CD8-positive, alpha-beta memory T cell (primary cell): ENCODE results near the gene TPPP3. TPM values are rescaled to one million over a fixed set of nuclear protein-coding genes. Genes with fewer than 3 reads are reported as not detected.
A peak's percentile ranks its signal among the peaks of the same experiment; 100 is the strongest.
"Not testable (repeated sequence)": the region's sequence is repeated elsewhere in the genome, so short reads cannot be mapped to it uniquely, and the experiment has no call there.

ENCODE experiments used
- CTCF ChIA-PET: fragments of 350-600 bp; sonication (Branson Sonifier 250); formaldehyde crosslinking; loops from one replicate; lab custom pipeline; 2021; ENCODE audit warnings: antibody characterized with exemption; lab: Charles Lee
- POLR2A ChIA-PET: fragments of 350-600 bp; sonication (Branson Sonifier 250); formaldehyde crosslinking; loops from one replicate; lab custom pipeline; 2021; ENCODE audit warnings: antibody characterized with exemption; lab: Charles Lee
- DNase-seq, 5 donors: peaks; one replicate each; pipeline versions ENCODE4 v3.0.0 to v3.0.0-alpha.2; 2020 to 2022; ENCODE audit warnings: mixed read lengths in 1 of 5
- H3K27ac ChIP-seq: one replicate; pipeline ENCODE4 v1.7.0; 2013; ENCODE audit warnings: low read depth, mild to moderate bottlenecking, low read length, moderate library complexity
- H3K27me3 ChIP-seq: 2 replicates; pipeline ENCODE4 v1.7.0; 2013; ENCODE audit warnings: low read length, mild to moderate bottlenecking; ENCODE audit not compliant: insufficient read depth, poor library complexity, severe bottlenecking
- H3K36me3 ChIP-seq: 2 replicates; pipeline ENCODE4 v1.7.0; 2013; ENCODE audit warnings: mild to moderate bottlenecking, low read length, moderate library complexity; ENCODE audit not compliant: insufficient read depth
- H3K4me1 ChIP-seq: 2 replicates; pipeline ENCODE4 v1.7.0; 2013; ENCODE audit warnings: mild to moderate bottlenecking, low read length, moderate library complexity; ENCODE audit not compliant: insufficient read depth
- H3K4me3 ChIP-seq: 2 replicates; pipeline ENCODE4 v1.7.0; 2013; ENCODE audit warnings: mild to moderate bottlenecking, low read length
- H3K9me3 ChIP-seq: 2 replicates; pipeline ENCODE4 v1.7.0; 2013; ENCODE audit warnings: mild to moderate bottlenecking, low read length
- H3K27ac Mint-ChIP-seq, 8 donors: one replicate each; pipeline ENCODE4 v1.8.0; 2020 to 2021; ENCODE audit warnings: mixed read lengths in 8 of 8, mild to moderate bottlenecking in 6 of 8, inconsistent platforms in 3 of 8, moderate library complexity in 3 of 8
- H3K27me3 Mint-ChIP-seq, 2 donors: one replicate each; pipeline ENCODE4 v1.8.0; 2020 to 2021; ENCODE audit warnings: mixed read lengths in 2 of 2, mild to moderate bottlenecking in 1 of 2, moderate library complexity in 1 of 2
- H3K36me3 Mint-ChIP-seq, 3 donors: one replicate each; pipeline ENCODE4 v1.8.0; 2020 to 2021; ENCODE audit warnings: mixed read lengths in 3 of 3, inconsistent platforms in 1 of 3, mild to moderate bottlenecking in 1 of 3
- H3K4me1 Mint-ChIP-seq, 3 donors: one replicate each; pipeline ENCODE4 v1.8.0; 2020 to 2021; ENCODE audit warnings: mixed read lengths in 3 of 3, inconsistent platforms in 1 of 3, mild to moderate bottlenecking in 1 of 3
- H3K4me3 Mint-ChIP-seq, 7 donors: one replicate each; pipeline ENCODE4 v1.8.0; 2020 to 2021; ENCODE audit warnings: mixed read lengths in 7 of 7, mild to moderate bottlenecking in 6 of 7, moderate library complexity in 4 of 7, inconsistent platforms in 2 of 7
- H3K9me3 Mint-ChIP-seq, 5 donors: one replicate each; pipeline ENCODE4 v1.8.0; 2020 to 2022; ENCODE audit warnings: mixed read lengths in 5 of 5, mild to moderate bottlenecking in 3 of 5, moderate library complexity in 2 of 5, inconsistent platforms in 1 of 5
- polyA plus RNA-seq: library from polyadenylated mRNA; unstranded; fragments of 300-500 nt; fragmentation: Illumina TruSeq; gene quantifications from one replicate; pipeline ENCODE4 v1.2.3, GENCODE V29; 2021
- total RNA-seq, 2 experiments: library from RNA; stranded (reverse); gene quantifications; one replicate each; pipeline ENCODE4 v1.2.3, GENCODE V29; 2021

Gene TPPP3
- total and polyA plus RNA-seq, 3 experiments from 2014 or later: not detected

GRCh38 chr16:67372664-67373063, 20.6 kb downstream of the TPPP3 start:
- Mint-ChIP-seq H3K27me3 (peaks cover 3 to 18% of the 10 kb centered on the region in 2 donors), H3K27ac (no peak overlapping the region), H3K4me3 (no peak overlapping the region), H3K9me3 (no peaks in the 10 kb centered on the region), H3K4me1 (no peaks in the 10 kb centered on the region), H3K36me3 (peaks cover 0 to 1% (median 0%) of the 10 kb centered on the region in 3 donors)
- H3K27ac ChIP-seq: no peak overlapping the region
- no peak for DNase-seq
- POLR2A ChIA-PET: no interaction called here
- H3K36me3 ChIP-seq: no peaks in the 10 kb centered on the region
- H3K27me3 ChIP-seq: no peaks in the 10 kb centered on the region
- CTCF ChIA-PET: no interaction called here
- no peak overlapping the region for H3K4me3 ChIP-seq
- H3K9me3 ChIP-seq: no peaks in the 10 kb centered on the region
- no peaks in the 10 kb centered on the region for H3K4me1 ChIP-seq

DNA sequence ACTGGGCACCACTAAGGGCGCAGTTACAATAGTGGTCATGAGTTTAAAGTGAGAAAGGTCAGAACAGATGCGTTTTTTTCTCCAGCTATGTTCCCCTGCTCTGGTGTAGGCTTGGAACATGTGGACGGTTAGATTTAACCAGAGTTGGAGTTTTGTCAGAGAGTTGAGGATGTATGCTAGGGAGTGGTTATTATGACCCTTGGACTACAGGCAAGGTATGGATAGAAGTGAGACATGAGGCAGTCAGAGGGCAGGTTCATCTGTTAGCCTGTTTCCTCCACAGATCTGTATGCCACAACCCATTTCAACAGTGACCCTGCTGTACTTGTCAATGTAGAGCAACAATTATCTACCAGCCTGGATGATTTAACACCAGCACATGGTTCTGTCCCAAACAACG, 22.6 kb downstream of the TPPP3 start:
- Mint-ChIP-seq H3K9me3 (no peaks in the 10 kb centered on the region), H3K27me3 (peaks cover 0 to 11% of the 10 kb centered on the region in 2 donors), H3K36me3 (peaks cover 0 to 1% (median 0%) of the 10 kb centered on the region in 3 donors), H3K4me1 (no peaks in the 10 kb centered on the region), H3K27ac (no peak overlapping the region), H3K4me3 (no peak overlapping the region)
- no peaks in the 10 kb centered on the region for H3K4me1 ChIP-seq
- POLR2A ChIA-PET: no interaction called here
- H3K4me3 ChIP-seq: no peak overlapping the region
- CTCF ChIA-PET: no interaction called here
- no peaks in the 10 kb centered on the region for H3K9me3 ChIP-seq
- H3K36me3 ChIP-seq: no peaks in the 10 kb centered on the region
- H3K27ac ChIP-seq: no peak overlapping the region
- DNase-seq: no peak
- no peaks in the 10 kb centered on the region for H3K27me3 ChIP-seq

GRCh38 chr16:67364600-67365235, 28.6 kb downstream of the TPPP3 start:
- DNase-seq: peak in 1 of 5 donors; percentile 0
- H3K4me1 Mint-ChIP-seq: peaks cover 5 to 7% (median 6%) of the 10 kb centered on the region in 3 donors
- ChIA-PET CTCF (no interaction called here), POLR2A (no interaction called here)
- no peaks in the 10 kb centered on the region for H3K9me3 ChIP-seq
- H3K4me3 ChIP-seq: no peak overlapping the region
- H3K27me3 ChIP-seq: no peaks in the 10 kb centered on the region
- no peaks in the 10 kb centered on the region for H3K36me3 Mint-ChIP-seq
- peaks cover 10% of the 10 kb centered on the region for H3K4me1 ChIP-seq
- H3K27ac Mint-ChIP-seq: peak overlapping the region in 1 of 8 donors; percentile 15
- peaks cover 5 to 9% of the 10 kb centered on the region in 2 donors for H3K27me3 Mint-ChIP-seq
- H3K36me3 ChIP-seq: no peaks in the 10 kb centered on the region
- H3K9me3 Mint-ChIP-seq: no peaks in the 10 kb centered on the region
- H3K27ac ChIP-seq: no peak overlapping the region
- H3K4me3 Mint-ChIP-seq: no peak overlapping the region

DNA sequence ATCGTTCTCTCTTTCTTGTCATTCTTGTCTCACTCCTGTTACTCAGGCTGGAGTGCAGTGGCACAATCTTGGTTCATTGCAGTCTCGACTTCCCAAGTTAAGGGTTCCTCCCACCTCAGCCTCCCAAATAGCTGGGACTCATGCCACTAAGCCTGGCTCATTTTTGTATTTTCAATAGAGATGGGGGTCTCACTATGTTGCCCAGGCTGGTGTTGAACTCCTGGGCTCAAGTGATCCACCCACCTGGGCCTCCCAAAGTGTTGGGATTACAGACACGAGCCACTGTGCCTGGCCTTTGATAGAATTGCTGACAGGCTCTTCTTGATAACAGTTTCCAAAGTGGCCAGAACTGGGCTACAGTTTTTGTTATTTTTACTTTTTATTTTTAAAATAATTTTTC, 32.3 kb downstream of the TPPP3 start:
- no peaks in the 10 kb centered on the region for H3K36me3 ChIP-seq
- H3K4me3 Mint-ChIP-seq: no peak overlapping the region
- H3K4me3 ChIP-seq: no peak overlapping the region
- H3K27me3 Mint-ChIP-seq: peaks cover 5 to 27% of the 10 kb centered on the region in 2 donors
- no peaks in the 10 kb centered on the region for H3K36me3 Mint-ChIP-seq
- peaks cover 10% of the 10 kb centered on the region for H3K4me1 ChIP-seq
- peaks cover 5 to 7% (median 6%) of the 10 kb centered on the region in 3 donors for H3K4me1 Mint-ChIP-seq
- H3K27me3 ChIP-seq: no peaks in the 10 kb centered on the region
- no peak for DNase-seq
- ChIA-PET POLR2A (no interaction called here), CTCF (interaction anchor here (1.5 kb wide), 1 partner anchor 12 kb away, joined by 3 read pairs; no protein-coding TSS in a partner anchor)
- H3K9me3 ChIP-seq: no peaks in the 10 kb centered on the region
- no peak overlapping the region for H3K27ac Mint-ChIP-seq
- no peak overlapping the region for H3K27ac ChIP-seq
- H3K9me3 Mint-ChIP-seq: no peaks in the 10 kb centered on the region

GRCh38 chr16:67359540-67360269, 33.6 kb downstream of the TPPP3 start:
- H3K27ac Mint-ChIP-seq: peak overlapping the region in 1 of 8 donors; percentile 40
- POLR2A ChIA-PET, H3K4me3 Mint-ChIP-seq: not testable (repeated sequence)

GRCh38 chr16:67357561-67357960, 35.7 kb downstream of the TPPP3 start:
- DNase-seq: no peak
- Histone ChIP-seq H3K4me1 (no peaks in the 10 kb centered on the region), H3K4me3 (no peak overlapping the region), H3K36me3 (no peaks in the 10 kb centered on the region), H3K9me3 (no peaks in the 10 kb centered on the region), H3K27me3 (no peaks in the 10 kb centered on the region), H3K27ac (no peak overlapping the region)
- ChIA-PET CTCF (no interaction called here), POLR2A (no interaction called here)
- Mint-ChIP-seq H3K27ac (no peak overlapping the region), H3K4me3 (no peak overlapping the region), H3K9me3 (no peaks in the 10 kb centered on the region), H3K4me1 (no peaks in the 10 kb centered on the region), H3K27me3 (peaks cover 5 to 36% of the 10 kb centered on the region in 2 donors), H3K36me3 (no peaks in the 10 kb centered on the region)

More at GRCh38 chr16:67359540-67360269, 33.6 kb downstream of the TPPP3 start:
- H3K9me3 ChIP-seq, H3K27ac ChIP-seq, H3K27me3 ChIP-seq, H3K4me1 ChIP-seq, H3K4me3 ChIP-seq, DNase-seq, H3K9me3 Mint-ChIP-seq, H3K36me3 ChIP-seq, H3K4me1 Mint-ChIP-seq, H3K36me3 Mint-ChIP-seq: not testable (repeated sequence)
- CTCF ChIA-PET: interaction anchor here (1.5 kb wide), 1 partner anchor 10 kb away, joined by 3 read pairs; no protein-coding TSS in a partner anchor
- peaks cover 5 to 35% of the 10 kb centered on the region in 2 donors for H3K27me3 Mint-ChIP-seq

DNA sequence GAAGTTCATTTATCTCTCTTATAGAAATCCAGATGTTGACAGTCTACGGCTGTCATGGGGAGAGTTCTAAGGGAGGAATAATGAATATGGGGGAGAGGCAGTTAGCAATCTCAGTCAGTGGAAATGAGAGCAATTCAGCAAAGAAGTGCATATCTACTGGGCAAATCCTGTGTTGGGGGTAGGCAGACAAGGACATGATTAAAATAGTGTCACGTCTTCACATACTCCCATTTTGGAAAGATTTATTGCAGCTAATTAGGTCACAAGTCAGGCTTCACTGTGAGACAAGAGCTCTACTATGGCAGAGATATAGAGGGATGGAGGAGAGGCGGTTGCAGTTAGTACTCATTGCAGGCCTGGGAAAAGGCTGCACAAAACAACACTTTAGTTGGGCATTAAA, 36.9 kb downstream of the TPPP3 start:
- Histone ChIP-seq H3K4me3 (no peak overlapping the region), H3K36me3 (no peaks in the 10 kb centered on the region), H3K9me3 (no peaks in the 10 kb centered on the region), H3K4me1 (no peaks in the 10 kb centered on the region), H3K27ac (no peak overlapping the region), H3K27me3 (no peaks in the 10 kb centered on the region)
- peaks cover 5 to 34% of the 10 kb centered on the region in 2 donors for H3K27me3 Mint-ChIP-seq
- peak overlapping the region in 1 of 8 donors; percentile 13 for H3K27ac Mint-ChIP-seq
- no peaks in the 10 kb centered on the region for H3K9me3 Mint-ChIP-seq
- DNase-seq: no peak
- H3K4me1 Mint-ChIP-seq: no peaks in the 10 kb centered on the region
- CTCF ChIA-PET: no interaction called here
- H3K4me3 Mint-ChIP-seq: no peak overlapping the region
- no peaks in the 10 kb centered on the region for H3K36me3 Mint-ChIP-seq
- POLR2A ChIA-PET: no interaction called here

DNA sequence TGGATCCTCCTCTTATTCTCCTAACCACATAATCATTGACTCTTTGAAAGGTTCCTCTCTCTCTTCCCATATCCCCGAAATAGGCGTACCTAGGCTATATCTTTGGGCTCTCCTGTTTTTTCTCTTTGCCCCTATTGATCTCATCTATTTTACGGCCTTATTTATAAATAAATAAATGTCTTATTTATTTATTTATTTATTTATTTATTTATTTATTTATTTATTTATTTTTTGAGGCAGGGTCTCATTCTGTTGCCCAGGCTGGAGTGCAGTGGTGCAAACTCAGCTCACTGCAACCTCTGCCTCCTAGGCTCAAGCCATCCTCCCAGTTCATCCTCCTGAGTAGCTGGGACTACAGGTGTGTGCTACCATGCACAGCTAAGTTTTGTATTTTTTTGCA, 40.8 kb downstream of the TPPP3 start:
- H3K27me3 ChIP-seq: not testable (repeated sequence)

More for the DNA sequence above, 40.8 kb downstream of the TPPP3 start:
- H3K36me3 ChIP-seq, H3K4me3 Mint-ChIP-seq, H3K4me1 ChIP-seq, POLR2A ChIA-PET, H3K36me3 Mint-ChIP-seq, H3K4me1 Mint-ChIP-seq, H3K27ac ChIP-seq, H3K9me3 Mint-ChIP-seq, DNase-seq, H3K9me3 ChIP-seq, H3K4me3 ChIP-seq: not testable (repeated sequence)
- CTCF ChIA-PET: interaction anchor here (1.2 kb wide), 1 partner anchor 26 kb away, joined by 3 read pairs; the partner anchor contains the start of genes KCTD19 and LRRC36
- H3K27ac Mint-ChIP-seq: peak overlapping the region in 1 of 8 donors; percentile 18
- H3K27me3 Mint-ChIP-seq: peaks cover 2 to 21% of the 10 kb centered on the region in 2 donors
